Measurements from ENCODE around the gene CCSER1.
"Not testable (repeated sequence)": the region's sequence is repeated elsewhere in the genome, so short reads cannot be mapped to it uniquely, and the experiment has no call there.

The CCSER1 gene

DNA sequence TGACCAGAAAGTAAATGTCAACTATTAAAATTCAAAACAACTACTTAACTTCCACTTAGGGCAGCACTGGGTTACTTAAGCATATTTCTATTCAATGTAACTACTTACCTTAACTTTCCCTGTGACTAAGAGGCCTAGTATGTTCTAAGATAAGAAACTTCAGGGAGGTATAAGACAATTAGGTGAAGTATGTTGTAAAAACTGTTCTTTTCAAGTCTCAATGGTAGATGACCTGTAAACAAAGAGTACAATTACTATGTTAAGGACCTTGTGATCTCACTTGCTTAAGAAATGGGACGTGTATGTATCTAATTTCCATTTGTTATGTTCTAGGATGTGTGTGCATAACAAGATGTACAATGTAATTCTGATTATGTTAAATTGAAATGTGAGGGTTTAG, 960.5 kb downstream of the CCSER1 start:
- FAIRE-seq, result no peak

DNA sequence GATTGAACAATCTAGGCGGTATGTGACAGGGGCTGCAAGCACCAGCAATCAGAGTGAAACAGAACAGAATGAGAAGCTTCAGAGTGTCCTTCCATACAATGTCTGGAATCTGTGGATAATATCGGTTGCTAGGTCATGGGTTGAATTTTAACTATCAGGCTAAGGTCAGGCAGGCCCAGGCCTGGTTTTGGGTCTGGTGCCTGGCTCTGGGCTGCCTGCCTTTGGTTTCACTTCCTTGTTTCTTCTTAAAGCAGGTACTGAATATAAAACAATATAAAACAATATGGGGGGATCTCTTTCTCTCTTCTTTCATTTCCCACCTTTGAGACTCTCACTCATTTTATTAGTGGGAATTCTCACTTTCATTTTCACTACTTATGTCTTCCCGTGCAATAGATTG, 962.0 kb downstream of the CCSER1 start:
- FAIRE-seq, result no peak

DNA sequence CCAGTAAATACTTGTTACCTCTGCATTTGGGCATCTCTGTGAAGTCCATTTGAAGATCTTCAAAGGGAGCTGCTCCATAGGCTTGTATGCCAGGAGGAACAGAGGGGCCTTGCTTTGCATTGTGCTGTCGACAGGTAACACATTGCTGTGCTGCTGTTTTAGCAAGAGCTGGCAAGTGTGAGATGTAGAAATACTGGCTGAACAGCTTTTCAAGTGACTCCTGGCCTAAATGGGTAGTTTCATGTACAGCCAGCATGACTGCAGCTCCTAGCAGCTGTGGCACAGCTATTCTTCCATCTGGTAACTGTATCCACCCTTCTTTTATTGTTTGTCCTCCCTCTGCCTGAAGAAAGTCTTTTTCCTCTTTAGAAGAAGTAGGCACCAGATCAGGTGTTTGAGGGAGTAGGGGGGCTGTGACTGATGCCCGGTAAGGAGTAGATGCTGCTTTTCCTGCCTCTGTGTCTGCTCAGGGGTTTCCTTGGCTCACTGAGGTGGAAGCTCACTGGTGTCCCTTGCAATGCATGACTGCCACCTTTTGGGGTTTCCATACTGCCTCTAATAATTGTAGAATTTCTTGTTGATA, 965.3 kb downstream of the CCSER1 start:
- FAIRE-seq, result no peak

DNA sequence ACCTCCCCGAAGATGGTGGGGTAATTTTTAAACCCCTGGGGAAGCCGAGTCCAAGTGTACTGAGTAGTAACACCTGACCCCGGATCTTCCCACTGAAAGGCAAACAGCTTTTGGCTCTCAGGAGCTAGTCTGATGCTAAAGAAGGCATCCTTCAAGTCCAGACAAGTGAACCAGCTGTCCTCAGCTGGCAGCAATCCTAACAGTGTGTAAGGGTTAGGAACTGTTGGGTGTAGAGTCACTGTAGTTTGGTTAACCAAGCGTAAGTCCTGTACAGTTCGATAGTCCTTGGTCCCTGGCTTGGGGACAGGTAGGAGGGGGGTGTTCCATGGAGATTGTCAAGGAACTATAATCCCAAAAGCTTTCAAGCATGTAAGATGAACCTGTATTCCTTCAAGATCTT, 967.0 kb downstream of the CCSER1 start:
- not testable (repeated sequence) for FAIRE-seq

DNA sequence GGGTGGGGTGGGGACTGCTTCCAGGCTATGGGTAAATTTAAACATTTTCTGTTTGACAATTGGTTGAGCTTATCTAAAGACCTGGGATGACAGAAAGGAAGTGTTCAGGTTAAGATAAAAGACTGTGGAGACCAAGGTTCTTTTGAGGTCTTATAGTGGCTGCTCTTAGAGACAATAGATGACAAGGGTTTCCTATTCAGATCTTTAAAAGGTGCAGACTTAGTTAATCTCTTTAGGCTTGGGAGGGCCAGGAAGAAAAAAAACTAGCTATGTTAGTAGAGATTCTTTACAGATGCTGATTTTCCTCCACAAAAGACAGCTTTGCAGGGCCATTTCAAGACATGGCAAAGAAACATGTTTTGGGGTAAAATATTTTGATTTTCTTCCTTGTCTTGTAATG, 972.5 kb downstream of the CCSER1 start:
- FAIRE-seq, result no peak

DNA sequence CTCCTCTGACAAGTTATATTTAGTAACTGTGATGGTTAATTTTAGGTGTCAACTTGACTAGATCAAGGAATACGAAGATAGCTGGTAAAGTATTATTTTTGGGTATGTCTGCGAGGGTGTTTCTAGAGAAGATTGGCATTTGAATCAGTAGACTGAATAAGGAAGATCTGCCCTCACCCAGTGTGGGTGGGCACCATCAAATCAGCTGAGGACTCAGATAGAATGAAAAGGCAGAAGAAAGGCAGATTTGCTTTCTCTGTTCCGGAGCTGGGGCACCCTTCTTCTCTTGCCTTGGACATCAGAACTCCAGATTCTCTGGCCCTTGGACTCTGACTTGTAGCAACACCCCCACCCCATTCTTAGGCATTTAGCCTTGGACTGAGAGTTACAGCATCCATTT, 981.6 kb downstream of the CCSER1 start:
- FAIRE-seq, result no peak

DNA sequence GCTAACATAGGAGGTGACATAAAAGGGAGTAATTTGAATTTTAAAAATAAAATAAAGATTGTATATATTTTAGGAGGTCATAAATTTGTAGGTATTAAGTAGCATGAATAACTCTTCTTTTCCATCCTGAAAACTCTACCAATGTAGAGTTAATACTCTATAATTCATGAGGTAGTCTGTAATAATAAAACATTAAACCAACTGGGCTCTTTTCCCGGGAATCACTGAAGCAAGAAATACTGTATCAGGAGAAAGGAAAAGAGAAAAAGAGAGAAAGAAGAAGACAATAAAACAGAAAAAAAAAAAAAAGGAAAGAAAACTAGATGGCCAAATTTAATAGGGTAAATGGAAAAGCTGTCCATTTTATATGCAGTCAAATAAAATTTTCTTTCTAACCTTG, 984.4 kb downstream of the CCSER1 start:
- FAIRE-seq, result no peak

DNA sequence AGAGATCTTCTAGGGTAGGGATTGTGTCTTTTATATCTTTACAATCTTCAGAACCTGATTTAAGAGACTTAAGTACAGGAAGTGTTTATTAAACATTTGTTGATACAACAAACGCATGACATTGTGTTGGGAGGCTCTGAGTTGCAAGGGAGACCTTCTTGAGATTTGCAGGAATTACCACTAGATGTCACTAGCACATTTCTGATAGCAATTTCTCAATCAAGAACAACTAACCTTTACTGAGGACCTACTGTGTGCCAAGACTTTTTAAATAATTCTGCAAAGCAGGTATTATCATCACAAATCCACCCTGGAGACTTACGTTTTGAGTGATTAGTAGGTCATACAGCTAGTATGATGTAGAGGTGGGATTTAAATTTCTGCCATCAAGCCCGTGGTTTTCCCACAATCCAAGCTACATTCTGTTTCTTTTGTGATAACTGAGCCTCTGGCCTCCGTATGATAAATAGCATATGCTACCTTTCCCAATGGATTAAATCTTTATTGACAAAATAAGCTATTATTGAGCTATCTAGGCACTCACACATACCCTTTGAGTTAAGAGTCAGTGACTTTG, 986.0 kb downstream of the CCSER1 start:
- peak; percentile 80 for FAIRE-seq

DNA sequence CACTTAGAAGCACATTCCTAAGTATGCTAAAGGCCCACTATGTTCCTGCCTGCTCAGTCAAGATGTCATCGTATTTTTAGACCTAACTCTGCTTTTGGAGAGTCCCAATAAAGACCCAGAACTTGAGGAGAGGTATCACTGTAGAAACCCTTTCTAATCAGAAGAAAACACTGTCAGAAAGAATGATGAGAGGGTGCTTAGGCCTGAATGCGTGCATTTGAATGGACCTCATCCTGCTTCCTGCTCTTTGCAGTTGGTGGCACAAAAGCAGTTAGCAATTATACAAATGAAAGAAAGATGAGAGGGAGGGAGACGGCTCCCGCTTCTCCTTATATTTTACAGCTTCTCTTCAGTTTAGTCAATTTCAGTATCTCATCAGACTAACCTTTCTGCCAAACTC, 987.2 kb downstream of the CCSER1 start:
- FAIRE-seq, result no peak

DNA sequence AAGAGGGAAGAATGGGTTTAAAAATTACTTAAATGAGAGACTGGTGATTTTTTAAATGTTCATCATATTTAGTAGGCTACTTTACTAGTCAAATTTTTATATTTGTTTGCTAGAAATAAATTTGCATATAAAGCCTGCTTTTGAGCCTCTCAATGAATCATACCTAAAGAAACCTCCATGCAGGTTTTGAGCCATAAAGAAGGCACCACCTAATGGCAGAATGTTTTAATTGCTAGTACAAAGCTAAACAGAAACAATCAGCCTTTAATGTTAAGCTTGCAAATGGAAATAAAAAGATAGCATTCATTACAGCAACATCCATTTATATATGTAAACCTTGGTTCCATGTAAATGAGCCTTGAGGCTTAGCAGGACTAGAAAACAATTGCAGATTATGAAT, 989.7 kb downstream of the CCSER1 start:
- FAIRE-seq, result no peak

DNA sequence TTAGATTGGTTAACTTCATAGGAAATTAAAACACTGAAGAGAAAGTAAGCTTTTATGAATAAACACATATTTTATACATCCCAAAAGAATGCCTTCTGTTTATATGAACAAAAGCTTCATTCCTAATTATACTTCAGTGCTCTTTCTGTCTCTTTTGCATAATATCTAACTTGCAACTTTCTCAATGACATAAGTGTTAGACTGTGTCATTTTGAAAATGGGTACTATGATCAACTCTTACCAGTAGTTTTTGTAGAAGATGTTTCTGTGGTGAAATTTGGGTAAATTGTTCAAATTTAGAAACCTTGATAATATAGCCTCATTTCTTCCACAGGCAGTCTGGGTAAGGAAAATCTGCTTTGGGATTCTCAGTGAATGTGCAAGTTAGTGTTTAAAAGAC, 991.4 kb downstream of the CCSER1 start:
- FAIRE-seq, result no peak

DNA sequence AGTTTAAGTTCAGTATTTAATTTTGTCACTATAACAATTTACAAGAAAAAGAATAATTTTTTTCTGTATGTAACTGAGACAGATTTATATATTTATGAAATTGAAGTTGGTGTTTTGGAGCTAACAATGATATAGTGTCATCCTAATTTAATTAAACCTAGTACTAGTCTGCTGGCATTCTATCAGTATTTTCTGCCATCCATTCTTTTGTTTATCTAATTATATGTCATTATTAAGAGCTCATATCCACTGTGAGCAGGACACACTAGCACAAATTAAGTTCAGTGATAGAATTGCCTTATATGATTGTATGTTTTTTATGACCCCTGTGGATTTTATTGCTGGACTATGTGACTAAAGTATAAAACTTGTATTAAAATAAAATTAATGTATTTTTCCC, 996.5 kb downstream of the CCSER1 start:
- no peak for FAIRE-seq

DNA sequence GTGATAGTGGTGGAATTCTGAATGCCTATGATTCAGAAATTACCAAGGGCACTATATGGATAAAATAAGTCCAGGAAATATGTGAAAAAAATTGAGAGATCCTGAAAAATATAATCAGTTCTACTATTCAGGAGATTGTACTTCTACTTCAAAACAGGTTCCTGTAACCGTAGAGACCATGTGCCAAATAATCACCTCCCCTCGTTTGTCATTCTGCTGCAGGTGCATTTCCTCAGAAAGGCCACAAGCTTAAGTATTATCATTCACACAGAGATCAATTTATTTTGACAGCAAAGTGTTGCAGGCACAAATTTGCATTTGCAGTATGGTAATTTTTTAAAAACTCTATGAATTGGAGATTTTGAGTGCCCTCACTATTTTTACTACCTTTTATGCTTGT, 1000.0 kb downstream of the CCSER1 start:
- FAIRE-seq, result no peak

DNA sequence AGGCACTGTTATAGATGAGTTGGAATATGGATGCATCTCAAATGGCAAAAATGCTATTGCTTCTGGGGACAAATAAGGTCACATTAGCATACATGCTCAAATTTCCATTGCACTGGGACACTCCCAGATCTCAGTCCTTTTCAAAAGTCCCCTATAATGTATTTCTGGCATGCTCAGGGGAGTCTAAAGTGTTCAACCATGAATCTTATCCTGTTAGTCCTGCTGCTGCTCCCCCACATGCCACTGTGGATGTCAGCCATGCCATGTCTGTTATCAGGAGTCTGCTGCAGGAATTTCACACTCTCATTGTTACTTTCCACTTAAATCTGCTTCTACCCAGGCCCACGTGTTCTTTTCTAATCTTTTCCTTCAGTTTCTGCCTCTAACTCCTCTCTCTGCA, 1000.6 kb downstream of the CCSER1 start:
- no peak for FAIRE-seq

DNA sequence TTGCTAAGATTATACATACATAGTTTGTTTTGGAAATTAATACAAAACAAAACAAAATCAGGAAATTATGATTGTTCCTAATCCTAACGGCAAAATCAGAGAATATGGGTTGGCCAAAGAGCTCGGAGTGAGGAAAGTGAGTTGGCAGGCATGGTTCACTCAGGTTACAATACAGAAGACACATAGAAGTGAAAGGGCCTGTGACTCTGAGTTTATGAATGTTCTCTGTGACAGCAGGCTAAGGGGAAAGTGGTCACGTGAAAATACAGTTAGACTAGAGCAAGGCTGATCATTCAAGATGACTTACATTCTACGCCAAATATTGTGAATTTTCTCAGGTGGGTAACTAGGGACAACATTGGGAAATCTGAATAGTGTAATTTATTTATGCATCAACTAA, 1001.3 kb downstream of the CCSER1 start:
- FAIRE-seq, result no peak

DNA sequence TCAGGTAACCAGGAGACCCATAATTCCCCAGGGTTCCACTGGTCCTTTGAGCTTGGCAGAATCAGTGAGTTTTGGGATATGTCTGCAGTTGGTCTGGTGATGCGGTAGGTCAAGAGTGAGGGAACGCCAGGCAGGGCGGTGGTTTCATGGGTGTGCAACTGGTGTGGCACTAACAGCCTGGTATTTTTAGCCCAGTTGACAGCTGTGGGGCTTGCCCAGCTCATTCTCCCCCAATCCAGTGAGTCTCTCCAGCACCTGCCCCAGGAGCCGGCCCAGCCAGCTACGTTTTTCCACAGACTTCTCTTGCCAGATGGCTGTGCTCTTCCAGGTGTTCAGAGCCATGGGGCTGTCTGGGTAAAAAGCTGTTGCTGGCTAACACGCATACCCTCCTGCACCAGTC, 1019.9 kb downstream of the CCSER1 start:
- no peak for FAIRE-seq

DNA sequence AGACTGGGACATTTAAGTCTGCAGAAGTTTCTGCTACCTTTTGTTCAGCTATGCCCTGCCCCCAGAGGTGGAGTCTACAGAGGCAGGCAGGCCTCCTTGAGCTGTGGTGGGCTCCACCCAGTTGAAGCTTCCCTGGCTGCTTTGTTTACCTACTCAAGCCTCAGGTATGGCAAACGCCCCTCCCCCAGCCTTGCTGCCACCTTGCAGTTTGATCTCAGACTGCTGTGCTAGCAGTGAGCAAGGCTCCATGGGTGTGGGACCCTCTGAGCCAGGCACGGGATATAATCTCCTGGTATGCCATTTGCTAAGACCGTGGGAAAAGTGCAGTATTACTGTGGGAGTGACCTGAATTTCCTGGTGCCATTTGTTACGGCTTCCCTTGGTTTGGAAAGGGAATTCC, 1026.8 kb downstream of the CCSER1 start:
- FAIRE-seq, result not testable (repeated sequence)

DNA sequence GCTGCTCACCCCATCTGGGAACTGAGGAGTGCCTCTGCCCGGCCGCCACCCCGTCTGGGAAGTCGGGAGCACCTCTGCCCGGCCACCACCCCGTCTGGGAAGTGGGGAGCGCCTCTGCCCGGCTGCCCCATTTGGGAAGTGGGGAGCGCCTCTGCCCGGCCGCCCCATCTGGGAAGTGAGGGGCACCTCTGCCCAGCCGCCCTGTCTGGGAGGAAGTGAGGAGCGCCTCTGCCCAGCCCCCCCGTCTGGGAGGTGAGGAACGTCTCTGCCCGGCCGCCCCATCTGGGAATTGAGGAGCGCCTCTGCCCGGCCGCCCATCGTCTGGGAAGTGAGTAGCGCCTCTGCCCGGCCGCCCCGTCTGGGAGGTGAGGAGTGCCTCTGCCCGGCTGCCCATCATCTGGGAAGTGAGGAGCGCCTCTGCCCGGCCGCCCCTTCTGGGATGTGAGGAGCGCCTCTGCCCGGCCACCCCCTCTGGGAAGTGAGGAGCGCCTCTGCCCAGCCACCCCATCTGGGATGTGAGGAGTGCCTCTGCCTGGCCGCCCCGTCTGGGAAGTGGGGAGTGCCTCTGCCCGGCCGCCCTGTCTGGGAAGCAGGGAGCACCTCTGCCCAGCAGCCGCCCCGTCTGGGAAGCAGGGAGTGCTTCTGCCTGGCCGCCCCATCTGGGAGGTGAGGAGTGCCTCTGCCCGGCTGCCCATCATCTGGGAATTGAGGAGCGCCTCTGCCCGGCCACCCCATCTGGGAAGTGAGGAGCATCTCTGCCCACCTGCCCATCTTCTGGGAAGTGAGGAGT, 1040.9 kb downstream of the CCSER1 start:
- FAIRE-seq, result not testable (repeated sequence)

DNA sequence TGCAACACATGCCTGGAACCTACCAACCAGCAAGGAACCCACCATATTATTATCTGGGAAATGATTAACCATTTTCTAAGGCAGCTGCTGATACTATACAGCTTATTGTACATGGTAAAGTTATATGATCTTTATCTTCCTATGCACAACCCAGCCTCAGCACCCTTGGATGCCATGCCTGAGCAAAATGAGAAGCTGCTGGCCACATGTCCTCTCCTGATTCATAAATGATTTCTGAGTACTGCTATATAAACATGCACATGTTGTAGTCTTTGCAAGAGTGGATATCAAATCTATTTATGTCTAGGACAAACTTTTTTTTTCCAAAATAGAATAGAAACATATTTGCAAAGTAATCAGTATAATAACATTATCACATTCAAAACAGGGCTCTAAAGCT, 1043.6 kb downstream of the CCSER1 start:
- FAIRE-seq, result no peak

DNA sequence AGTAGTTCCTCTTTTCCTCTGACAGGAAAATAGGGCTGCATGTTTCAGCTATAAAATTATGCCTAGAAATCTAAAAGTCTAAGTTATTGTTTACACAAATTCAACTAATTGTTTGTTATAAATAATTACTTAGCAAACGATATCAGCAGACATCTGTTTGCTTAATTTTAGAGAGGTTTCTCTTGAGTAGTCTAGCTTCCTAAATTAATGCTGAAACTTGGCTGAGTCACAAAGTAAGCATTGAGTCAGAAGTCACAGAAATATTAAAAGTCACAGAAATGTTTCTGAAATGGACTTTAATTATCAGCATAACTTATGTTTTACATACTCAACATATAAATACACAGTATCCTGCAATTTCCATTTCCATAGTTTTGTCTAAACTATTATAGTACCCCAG, 1044.0 kb downstream of the CCSER1 start:
- FAIRE-seq, result no peak

DNA sequence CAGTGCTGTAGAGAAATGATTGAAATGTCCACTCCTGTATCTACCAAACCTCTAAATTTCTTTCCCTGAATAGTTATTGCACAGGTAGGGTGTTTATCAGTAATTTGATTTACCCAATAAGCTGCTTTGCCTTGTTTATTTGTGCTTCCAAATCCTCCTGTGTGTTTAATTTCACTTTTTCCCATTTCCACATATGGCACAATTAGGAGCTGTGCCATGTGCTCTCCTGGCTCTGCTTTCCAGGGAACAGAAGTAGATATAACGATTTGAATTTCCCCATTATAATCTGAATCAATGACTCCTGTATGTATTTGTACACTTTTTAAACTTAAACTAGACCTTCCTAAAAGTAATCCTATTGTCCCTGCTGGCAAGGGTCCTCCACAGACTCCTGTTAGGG, 1057.9 kb downstream of the CCSER1 start:
- FAIRE-seq, result not testable (repeated sequence)

DNA sequence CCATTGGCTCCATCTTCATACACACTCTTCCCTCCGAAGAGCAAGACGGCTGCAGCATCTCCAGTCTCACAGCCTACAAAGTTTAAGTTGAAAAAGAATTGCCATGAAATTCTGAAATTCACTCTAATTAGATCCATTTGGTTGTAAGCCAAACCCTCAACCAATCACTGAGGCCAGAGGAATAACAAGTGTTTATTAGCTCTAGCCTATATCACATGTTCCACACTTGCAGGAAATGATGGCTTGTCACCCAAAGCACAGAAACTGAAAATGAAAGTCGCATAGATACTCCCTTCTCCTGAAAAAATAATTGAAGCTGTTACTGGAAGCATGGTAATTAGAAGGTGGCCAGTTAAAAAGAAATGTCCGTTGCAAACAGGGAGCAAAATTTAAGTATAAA, 1071.8 kb downstream of the CCSER1 start:
- peak; percentile 58 for FAIRE-seq

DNA sequence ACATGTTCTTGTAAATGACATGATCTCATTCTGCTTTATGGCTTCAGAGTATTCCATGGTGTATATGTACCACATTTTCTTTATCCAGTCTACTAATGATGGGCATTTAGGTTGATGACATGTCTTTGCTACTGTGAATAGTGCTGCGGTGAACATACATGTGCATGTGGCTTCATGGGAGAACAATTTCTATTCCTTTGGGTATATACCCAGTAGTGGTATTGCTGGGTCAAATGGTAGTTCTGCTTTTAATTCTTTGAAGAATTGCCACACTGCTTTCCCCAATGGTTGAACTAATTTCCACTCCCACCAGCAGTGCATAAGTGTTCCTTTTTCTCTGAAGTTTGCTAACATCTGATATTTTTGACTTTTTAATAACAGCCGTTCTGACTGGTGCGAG, 1080.3 kb downstream of the CCSER1 start:
- FAIRE-seq, result no peak

DNA sequence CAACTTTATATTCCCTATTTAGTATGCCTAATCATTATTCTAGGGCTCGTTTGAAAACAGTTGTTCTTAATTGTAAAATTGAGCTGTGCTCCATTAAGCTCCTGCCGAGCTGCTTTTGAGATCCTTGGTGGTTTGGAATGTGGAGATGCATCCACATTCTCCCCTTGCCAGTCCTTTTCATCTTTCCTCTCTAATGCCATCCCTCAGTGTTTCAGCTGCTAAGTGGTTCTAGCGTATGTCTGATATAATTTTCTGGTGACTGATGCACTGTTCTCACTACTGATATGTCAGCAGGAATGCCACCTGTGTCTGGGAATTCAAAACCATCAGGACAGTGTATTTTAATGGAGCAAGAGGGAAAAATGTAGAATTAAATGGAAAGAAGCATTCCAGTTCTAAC, 1085.0 kb downstream of the CCSER1 start:
- no peak for FAIRE-seq

Measured in A204.1 (cell line).